K562 (cell line): Measurements from ENCODE around the gene DENND1A. TPM values are rescaled to one million over a fixed set of nuclear protein-coding genes. Genes with fewer than 3 reads are reported as not detected.

Source experiments
- ATAC-seq: fragments of 200-7000 bp; cut with Tn5 transposase; 3 replicates; pipeline ENCODE4 v1.9.1; 2020; ENCODE audit warnings: moderate library complexity
- BruUV-seq: library from RNA; stranded (reverse); fragments of 400-500 nt; replicated peaks from 2 replicates; lab custom pipeline; 2021; lab: Mats Ljungman, UMichigan
- CTCF ChIA-PET: fragments of 300-600 bp; formaldehyde crosslinking; extraction: SDS; loops from one replicate; lab custom pipeline; 2021; ENCODE audit warnings: low intra/inter-chr PET ratio; lab: Yijun Ruan, JAX
- POLR2A ChIA-PET: fragments of 300-600, 350-650 bp; sonication (Branson Sonifier 250); formaldehyde crosslinking; extraction: SDS; loops from one replicate; lab custom pipeline; 2021; ENCODE audit warnings: antibody characterized with exemption, inconsistent platforms; lab: Yijun Ruan, JAX
- DNase-seq, 4 experiments: peaks; one replicate each; pipeline versions ENCODE4 v3.0.0 to v3.0.0-alpha.2; 2011 to 2018; ENCODE audit warnings: low spot score in 3 of 4, mixed read lengths in 3 of 4; ENCODE audit errors: extremely low read depth in 1 of 4
- FAIRE-seq: peaks from 2 replicates; lab custom pipeline; 2011; peaks lifted over from hg19 to GRCh38; lab: Jason Lieb, UNC
- H2AFZ ChIP-seq: 2 replicates; pipeline ENCODE4 v1.6.0; 2011; ENCODE audit warnings: low read depth, low read length, control low read depth, inconsistent platforms
- H3K27ac ChIP-seq: fragments of 200-600 bp; 3 replicates; pipeline ENCODE4 v1.8.0; 2011; ENCODE audit warnings: low read depth, mild to moderate bottlenecking, control low read depth, inconsistent platforms, low read length, moderate library complexity, mixed read lengths; ENCODE audit errors: extremely low read depth
- H3K27me3 ChIP-seq, 2 experiments: fragments of 300-600 bp in 1 of 2; 2 replicates in 1 of 2; 3 replicates in 1 of 2; pipeline versions ENCODE4 v1.6.0 to v1.8.0; 2011; ENCODE audit warnings: inconsistent platforms in 2 of 2, low read length in 2 of 2, mild to moderate bottlenecking in 1 of 2, mixed read lengths in 1 of 2, moderate library complexity in 1 of 2; ENCODE audit not compliant: control insufficient read depth in 2 of 2, insufficient read depth in 2 of 2
- H3K36me3 ChIP-seq: fragments of 300-600 bp; 3 replicates; pipeline ENCODE4 v1.8.0; 2011; ENCODE audit warnings: mild to moderate bottlenecking, low read length, inconsistent platforms; ENCODE audit not compliant: control insufficient read depth, insufficient read depth
- H3K4me1 ChIP-seq, 2 experiments: fragments of 200-600 bp in 1 of 2; replicated peaks in 1 of 2; 2 replicates in 1 of 2; 3 replicates in 1 of 2; pipeline versions ENCODE4 v1.5.1 to v1.8.0; 2011; ENCODE audit warnings: inconsistent platforms in 2 of 2, low read length in 2 of 2, mild to moderate bottlenecking in 1 of 2, mixed read lengths in 1 of 2, moderate library complexity in 1 of 2; ENCODE audit not compliant: control insufficient read depth in 2 of 2, insufficient read depth in 2 of 2
- H3K4me2 ChIP-seq: 2 replicates; pipeline ENCODE4 v1.6.1; 2011; ENCODE audit warnings: low read length, control low read depth, inconsistent platforms, mixed read lengths; ENCODE audit not compliant: insufficient read depth
- H3K4me3 ChIP-seq: fragments of 200-600 bp; sonication (generic), shearing (Covaris generic); 2 replicates; pipeline ENCODE4 v1.5.1; 2016; ENCODE audit warnings: control low read depth, inconsistent platforms
- H3K79me2 ChIP-seq: fragments of 200-600 bp; 3 replicates; pipeline ENCODE4 v1.8.0; 2011; ENCODE audit warnings: low read length, inconsistent platforms; ENCODE audit not compliant: control insufficient read depth, insufficient read depth
- H3K9ac ChIP-seq, 2 experiments: 2 replicates each; pipeline versions ENCODE4 v1.6.0 to v1.6.1; 2011; ENCODE audit warnings: low read depth in 2 of 2, low read length in 2 of 2, control low read depth in 1 of 2, inconsistent platforms in 1 of 2, mild to moderate bottlenecking in 1 of 2, mixed read lengths in 1 of 2; ENCODE audit not compliant: insufficient read depth in 1 of 2
- H3K9me1 ChIP-seq: one replicate; pipeline ENCODE4 v1.6.0; 2011; ENCODE audit warnings: inconsistent platforms, mild to moderate bottlenecking, low read length, moderate library complexity; ENCODE audit not compliant: control insufficient read depth, insufficient read depth
- H3K9me3 ChIP-seq: replicated peaks from 2 replicates; pipeline ENCODE4 v1.5.1; 2011; ENCODE audit warnings: low read depth, low read length, inconsistent platforms; ENCODE audit not compliant: control insufficient read depth, insufficient read depth
- H4K20me1 ChIP-seq: replicated peaks from 2 replicates; pipeline ENCODE4 v1.6.1; 2011; ENCODE audit warnings: low read length, inconsistent platforms, mixed read lengths; ENCODE audit not compliant: control insufficient read depth, insufficient read depth
- CBX2 ChIP-seq: fragments of 200-600 bp; sonication (generic); IDR thresholded peaks from one replicate; pipeline ENCODE4 v1.6.1; 2012; ENCODE audit warnings: mild to moderate bottlenecking, low read length, inconsistent platforms; ENCODE audit not compliant: insufficient read depth, poor library complexity, severe bottlenecking
- COPS2 ChIP-seq: fragments of 450-650 bp; conservative IDR thresholded peaks from 2 replicates; pipeline ENCODE4 v1.6.1; 2016; ENCODE audit warnings: mild to moderate bottlenecking, moderate library complexity
- ETV5 ChIP-seq: sonication (generic); formaldehyde crosslinking; IDR thresholded peaks from 2 replicates; pipeline ENCODE4 v1.4.0; 2020; ENCODE audit warnings: low read depth, mild to moderate bottlenecking, missing genetic modification reagents
- FOXA3 ChIP-seq, 2 experiments: fragments of 450-650 bp in 1 of 2; sonication (generic) in 1 of 2; formaldehyde crosslinking; IDR thresholded peaks in 1 of 2; conservative IDR thresholded peaks in 1 of 2; 2 replicates each; pipeline versions ENCODE4 v1.4.0 to v1.8.0; 2020 to 2022; ENCODE audit warnings: mild to moderate bottlenecking in 2 of 2, missing genetic modification reagents in 1 of 2
- RBM25 ChIP-seq: fragments of 200-400 bp; formaldehyde crosslinking; IDR thresholded peaks from 2 replicates; pipeline ENCODE4 v1.6.1; 2018; ENCODE audit warnings: low read length, low read depth, moderate library complexity; ENCODE audit not compliant: severe bottlenecking
- SMARCB1 ChIP-seq: IDR thresholded peaks from 2 replicates; pipeline ENCODE4 v1.6.1; 2011; ENCODE audit warnings: improper control_type of control experiment, low read depth; ENCODE audit not compliant: insufficient read length
- ZNF3 ChIP-seq: fragments of 250-450 bp; sonication (Bioruptor Pico); IDR thresholded peaks from 2 replicates; pipeline ENCODE4 v1.5.0; 2021; ENCODE audit warnings: mild to moderate bottlenecking, moderate library complexity
- WGBS: fragments of 100-300 bp; shearing (Covaris generic); methylation state at CpG from one replicate; pipeline ENCODE4 v1.1.6; 2016; ENCODE audit warnings: low coverage, mixed read lengths; ENCODE audit not compliant: insufficient coverage; ENCODE audit errors: missing lambda C conversion rate; 5-methylcytosine and 5-hydroxymethylcytosine counted together
- in situ Hi-C: fragments of 300-500 bp; cut with MboI; formaldehyde crosslinking; loops from 4 replicates; pipeline ENCODE4 v1.15.0; 2018; ENCODE audit warnings: inconsistent platforms, mixed read lengths
- intact Hi-C: fragments of 100-400 bp; cut with micrococcal nuclease; formaldehyde crosslinking; loops from 2 replicates; pipeline ENCODE4 v1.14.2; 2022
- polyA plus RNA-seq, 8 experiments: library from polyadenylated mRNA; depleted of rRNA in 4 of 8; stranded (reverse) in 5 of 8; unstranded in 3 of 8; fragments of >200 nt; fragmentation: Nextera tagmentation in 2 of 8; fragmentation: Illumina TruSeq in 1 of 8; extraction: Ambion mirVana in 2 of 8; extraction: Trizol in 1 of 8; gene quantifications; 2 replicates each; pipeline versions ENCODE4 v1.2.1 to v1.2.3, GENCODE V29; 2011 to 2014; ENCODE audit warnings: inconsistent platforms in 1 of 8, missing spikeins in 1 of 8
- total RNA-seq, 7 experiments: library from RNA; depleted of rRNA in 6 of 7; stranded (reverse); fragments of >200 nt in 6 of 7; fragmentation: Illumina TruSeq in 2 of 7; extraction: Trizol in 2 of 7; gene quantifications; 2 replicates each; pipeline versions ENCODE4 v1.2.1 to v1.2.3, GENCODE V29; 2011 to 2021; ENCODE audit warnings: low replicate concordance in 1 of 7

The DENND1A gene
- total and polyA plus RNA-seq, 9 of the 15 experiments (the other 6 are each of a cell fraction or from before 2014, with no cell fraction given) = 7.6 to 29.5 (median 15.7) TPM

GRCh38 chr9:123487944-123488548 is 441.9 kb downstream of the DENND1A start:
- intact Hi-C loops (no loop called here), in situ Hi-C loops (no loop called here)
- CTCF ChIA-PET = no interaction called here
- no peaks in the 10 kb centered on the region for H3K9me1 ChIP-seq
- no peak overlapping the region for H3K9ac ChIP-seq
- H3K4me2 ChIP-seq = no peak overlapping the region
- H3K4me1 ChIP-seq = peaks cover 2 to 4% of the 10 kb centered on the region in 2 experiments; a peak in 2 of 5 replicates
- no peak for DNase-seq
- no peak overlapping the region for H3K27ac ChIP-seq
- no peak for FAIRE-seq
- H4K20me1 ChIP-seq = 0 out of 2 replicates have a peak, but pooled peaks cover 4% of the 10 kb centered on the region
- ATAC-seq = no peak
- H3K9me3 ChIP-seq = no peaks in the 10 kb centered on the region
- no peaks in the 10 kb centered on the region for H3K27me3 ChIP-seq
- no TSS peak for BruUV-seq
- no peak overlapping the region for H2AFZ ChIP-seq
- H3K36me3 ChIP-seq = no peaks in the 10 kb centered on the region
- TF ChIP-seq SMARCB1 (no peak), COPS2 (no peak), ETV5 (CRISPR knock-in tag) (no peak), ZNF3 (no peak), RBM25 (no peak), CBX2 (no peak), FOXA3 (CRISPR knock-in tag; conservative IDR thresholded peaks at IDR 0.05 in 1 of 2, IDR thresholded peaks at IDR 0.05 in 1 of 2) (no peak)
- POLR2A ChIA-PET = interaction anchor here (0.7 to 1.0 kb wide), 2 partner anchors 11 to 348 kb away, joined by 3 read pairs; no protein-coding TSS in a partner anchor
- H3K4me3 ChIP-seq = no peak overlapping the region
- H3K79me2 ChIP-seq = no peaks in the 10 kb centered on the region
- 31% methylated on average over 5 of the region's 5 CpGs for WGBS
